Endometrial microvascular endothelial cells (primary cell): ENCODE measurements around the gene ETNK2. TPM values are rescaled to one million over a fixed set of nuclear protein-coding genes. Genes with fewer than 3 reads are reported as not detected.

Experiments used
- in situ Hi-C: cut with HindIII; loops from 2 replicates; pipeline ENCODE4 v1.10.0; 2017; ENCODE audit warnings: low sequenced_read_pairs, low pct_unique_long_range_greater_than_20kb; ENCODE audit errors: inconsistent ontology term
- total RNA-seq: library from RNA; depleted of rRNA; stranded (reverse); fragments of >200 nt; gene quantifications from one replicate; pipeline ENCODE4 v1.2.3, GENCODE V29; 2015; ENCODE audit errors: inconsistent ontology term

Gene ETNK2, protein sequence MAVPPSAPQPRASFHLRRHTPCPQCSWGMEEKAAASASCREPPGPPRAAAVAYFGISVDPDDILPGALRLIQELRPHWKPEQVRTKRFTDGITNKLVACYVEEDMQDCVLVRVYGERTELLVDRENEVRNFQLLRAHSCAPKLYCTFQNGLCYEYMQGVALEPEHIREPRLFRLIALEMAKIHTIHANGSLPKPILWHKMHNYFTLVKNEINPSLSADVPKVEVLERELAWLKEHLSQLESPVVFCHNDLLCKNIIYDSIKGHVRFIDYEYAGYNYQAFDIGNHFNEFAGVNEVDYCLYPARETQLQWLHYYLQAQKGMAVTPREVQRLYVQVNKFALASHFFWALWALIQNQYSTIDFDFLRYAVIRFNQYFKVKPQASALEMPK
- total RNA-seq = 8.5 TPM

DNA sequence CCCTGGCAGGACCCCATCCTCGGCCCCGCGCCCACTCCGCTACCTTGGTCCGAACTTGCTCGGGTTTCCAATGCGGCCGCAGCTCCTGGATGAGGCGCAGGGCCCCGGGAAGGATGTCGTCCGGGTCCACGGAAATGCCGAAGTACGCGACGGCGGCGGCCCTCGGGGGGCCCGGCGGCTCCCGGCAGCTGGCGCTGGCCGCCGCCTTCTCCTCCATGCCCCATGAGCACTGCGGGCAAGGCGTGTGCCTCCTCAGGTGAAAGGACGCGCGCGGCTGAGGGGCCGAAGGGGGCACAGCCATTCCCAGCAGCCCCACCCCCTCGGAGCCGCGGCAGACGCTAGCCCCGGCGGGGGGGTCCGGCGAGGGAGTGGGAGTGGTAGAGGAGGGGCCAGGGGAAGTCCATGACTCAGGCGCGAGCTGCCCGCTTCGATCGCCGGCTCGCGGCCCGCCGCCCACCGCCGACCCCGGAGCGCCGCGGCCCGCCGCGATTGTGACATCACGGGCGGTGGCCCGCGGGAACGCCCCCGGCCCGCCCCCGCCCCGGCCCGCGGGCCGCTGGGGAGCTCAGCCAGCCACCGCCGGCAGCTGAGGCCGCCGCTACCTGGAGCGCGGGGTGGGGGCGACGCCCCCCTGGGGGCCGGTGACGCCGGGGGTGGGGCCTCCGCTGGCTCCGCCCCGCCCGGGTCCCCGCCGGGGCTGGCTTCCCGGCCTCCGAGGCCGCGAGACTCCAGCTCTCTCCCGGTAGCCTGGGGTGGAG, at the start of gene ETNK2:
Gene ETNK2 (minus strand): TSS at position 493 of the 758 bp plus-strand sequence. CDS start 192 bp downstream, at position 301.
- in situ Hi-C loops = no loop called here

DNA sequence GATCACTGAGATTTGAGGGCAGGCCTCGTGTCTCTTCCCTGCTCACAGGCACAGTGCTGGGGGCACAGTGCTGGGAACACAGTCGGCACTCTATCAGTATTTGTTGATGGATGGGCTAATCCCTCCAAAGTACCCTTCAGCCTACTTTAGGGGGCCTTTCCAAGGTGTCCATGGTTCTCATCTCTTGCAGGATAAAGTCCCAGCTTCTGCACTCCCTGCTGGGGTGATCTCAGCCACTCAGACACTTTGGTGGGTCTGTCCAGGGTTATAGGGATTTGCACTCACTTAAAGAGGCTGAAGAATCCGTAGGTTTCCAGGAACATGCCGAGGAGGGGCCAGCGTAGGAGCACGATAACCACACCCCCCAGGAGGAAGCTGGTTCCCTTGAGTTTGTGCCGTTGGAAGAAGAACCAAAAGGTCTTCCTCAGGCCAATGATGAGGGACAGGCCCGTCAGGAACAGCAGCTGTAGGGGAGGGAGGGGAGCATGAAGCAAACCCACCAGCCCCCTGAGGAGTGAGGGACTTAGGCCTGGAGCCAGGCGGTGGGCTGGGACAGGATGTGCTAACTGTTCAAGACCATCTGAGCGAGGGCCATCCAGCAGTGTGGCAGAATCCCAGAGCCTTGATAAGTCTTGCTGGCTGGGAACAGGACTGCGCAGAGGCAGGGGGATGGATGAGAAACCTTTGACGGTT, 49.6 kb upstream of the ETNK2 start:
- in situ Hi-C loops = no loop called here

DNA sequence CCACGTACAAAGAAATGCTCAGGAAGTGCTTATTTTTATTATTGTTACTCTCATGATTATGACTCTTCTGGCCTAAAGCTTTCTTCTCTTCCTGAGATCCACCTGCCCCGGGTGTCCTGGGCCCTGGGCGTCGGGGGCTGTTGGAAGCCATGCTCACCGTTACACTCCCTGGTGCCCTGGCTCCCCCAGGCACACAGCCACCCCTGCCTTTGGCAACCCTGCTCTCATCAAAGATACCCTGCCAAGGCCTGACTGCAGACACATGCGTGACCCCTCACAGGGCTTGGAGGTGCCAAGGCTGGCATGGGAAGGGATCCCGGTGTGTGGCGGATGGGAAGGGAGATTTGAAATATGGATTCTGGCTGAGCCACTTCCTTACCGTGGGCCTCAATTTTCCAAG, 47.7 kb upstream of the ETNK2 start:
- in situ Hi-C loops = no loop called here

DNA sequence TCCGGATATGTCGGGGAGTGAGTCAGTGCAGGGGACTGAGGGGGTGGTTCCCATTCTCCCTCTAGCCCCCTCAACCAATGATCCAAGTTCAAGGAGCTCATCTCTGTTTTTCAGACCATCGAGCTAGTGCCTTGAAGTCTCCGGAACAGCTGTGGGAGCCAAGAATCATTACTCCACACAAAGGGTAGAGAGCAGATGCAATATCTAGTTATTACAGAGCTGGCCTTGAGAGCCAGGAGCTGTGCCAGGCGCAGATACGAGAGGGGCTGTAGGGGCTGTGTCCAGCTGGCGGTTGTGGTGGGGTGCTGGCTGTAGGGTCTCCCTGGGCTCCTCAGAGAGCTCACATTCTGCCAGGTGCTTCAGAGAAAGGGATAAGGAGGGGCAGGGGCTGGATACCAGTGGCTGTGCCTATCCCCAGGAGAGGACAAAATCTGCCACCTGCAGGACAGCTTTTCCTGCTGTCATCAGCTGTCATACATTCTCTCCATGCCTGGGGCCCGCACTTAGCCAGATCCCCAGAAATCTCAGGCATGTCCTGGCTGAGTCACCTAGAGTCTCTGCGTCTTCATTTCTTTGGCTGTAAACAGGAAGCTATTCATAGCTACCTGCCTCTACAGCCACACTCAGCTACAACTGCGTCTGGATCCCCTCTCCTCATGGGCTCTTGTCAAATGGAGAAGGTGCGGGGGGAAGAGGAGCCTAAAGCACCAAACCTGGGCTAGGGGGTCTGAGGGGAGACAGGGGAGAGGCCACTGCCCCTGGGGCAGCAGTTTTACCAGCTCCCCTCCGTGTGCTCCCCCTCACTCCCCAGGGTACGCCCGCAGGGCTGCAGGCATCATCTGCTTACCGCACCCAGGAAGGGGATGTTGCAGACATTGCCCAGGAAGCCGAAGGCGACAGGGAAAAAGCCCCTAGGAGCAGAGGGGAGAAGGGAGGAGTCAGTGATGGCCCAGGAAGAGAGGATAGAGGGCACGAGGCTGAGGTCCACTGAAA, 46.8 kb upstream of the ETNK2 start:
- in situ Hi-C loops = no loop called here

DNA sequence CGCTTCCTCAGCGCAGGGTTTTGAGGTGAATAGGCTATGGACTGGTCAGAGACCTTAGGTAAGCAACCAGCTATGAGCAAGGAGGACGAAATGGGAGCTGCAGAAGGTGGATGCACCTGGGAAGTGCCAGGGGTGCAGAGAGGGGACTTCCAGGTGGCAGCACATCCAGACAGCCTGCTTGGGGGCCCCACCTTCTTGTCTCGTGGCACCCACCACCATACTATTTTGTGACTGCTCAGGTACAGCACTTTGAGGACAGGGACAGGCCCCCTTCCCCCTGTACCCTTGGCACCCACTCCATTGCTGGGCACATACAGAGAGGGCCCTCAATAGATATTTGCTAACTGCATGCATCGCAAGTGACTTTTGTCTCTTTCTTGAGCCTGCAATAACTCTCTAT, 45.2 kb upstream of the ETNK2 start:
- in situ Hi-C loops = no loop called here

DNA sequence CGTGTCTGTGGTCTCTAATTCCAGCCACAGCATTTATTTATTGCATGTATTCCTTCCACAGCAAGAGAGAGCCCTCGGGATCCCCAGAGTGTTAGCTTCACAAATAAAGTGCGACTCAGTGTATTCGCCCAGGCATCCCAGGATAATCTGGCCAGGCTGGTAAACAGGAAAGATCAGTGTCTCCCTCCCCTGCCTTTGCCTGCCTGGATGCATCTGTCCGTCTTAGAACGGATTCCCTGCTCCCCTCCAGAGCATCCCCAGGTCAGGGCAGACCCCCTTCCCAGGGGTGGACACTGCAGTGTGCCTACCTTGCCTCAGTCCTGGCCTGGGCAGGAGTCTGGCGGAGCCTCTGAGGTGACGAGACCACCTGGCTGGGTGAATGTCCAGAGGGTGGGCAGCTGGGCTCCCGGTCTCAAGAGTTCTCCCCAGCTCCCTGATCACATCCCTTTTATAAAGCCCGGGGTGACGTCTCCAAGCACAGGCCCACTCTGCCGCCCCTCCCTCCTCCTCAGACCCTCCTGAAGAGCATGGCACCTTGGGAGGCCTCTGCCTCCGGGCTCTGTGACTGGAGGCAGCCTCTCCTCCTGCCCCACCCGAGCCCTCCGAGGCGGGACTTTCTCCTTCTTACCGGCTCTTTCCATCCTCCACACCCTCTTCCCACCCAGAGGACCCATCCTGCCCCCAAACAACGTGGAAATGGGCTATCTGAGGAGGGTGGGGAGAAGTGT, 44.4 kb upstream of the ETNK2 start, which contains the start of gene KISS1:
Gene KISS1 (minus strand): TSS at position 424 of the 728 bp plus-strand sequence. CDS start 3,615 bp downstream, outside the sequence.
- in situ Hi-C loops = no loop called here

DNA sequence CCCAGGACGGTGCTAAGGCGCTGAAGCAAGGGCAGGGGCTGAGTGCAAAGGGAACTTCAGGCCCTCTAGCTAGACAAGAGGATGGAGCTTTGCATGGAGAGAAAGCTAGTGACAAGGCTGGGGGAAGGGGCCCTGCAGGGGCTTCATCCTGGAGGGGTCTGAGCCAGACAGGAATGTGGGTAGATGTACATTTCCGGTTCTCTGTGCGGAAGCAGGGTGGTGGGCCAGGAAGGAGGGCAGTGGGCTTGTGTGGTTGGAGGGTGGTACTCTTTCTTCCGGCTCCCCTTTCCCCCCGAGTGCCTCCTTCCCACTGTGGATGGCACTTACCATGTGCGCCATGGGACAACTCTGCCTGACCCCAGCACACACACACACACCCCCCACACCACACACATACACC, 42.9 kb upstream of the ETNK2 start:
- in situ Hi-C loops = no loop called here

DNA sequence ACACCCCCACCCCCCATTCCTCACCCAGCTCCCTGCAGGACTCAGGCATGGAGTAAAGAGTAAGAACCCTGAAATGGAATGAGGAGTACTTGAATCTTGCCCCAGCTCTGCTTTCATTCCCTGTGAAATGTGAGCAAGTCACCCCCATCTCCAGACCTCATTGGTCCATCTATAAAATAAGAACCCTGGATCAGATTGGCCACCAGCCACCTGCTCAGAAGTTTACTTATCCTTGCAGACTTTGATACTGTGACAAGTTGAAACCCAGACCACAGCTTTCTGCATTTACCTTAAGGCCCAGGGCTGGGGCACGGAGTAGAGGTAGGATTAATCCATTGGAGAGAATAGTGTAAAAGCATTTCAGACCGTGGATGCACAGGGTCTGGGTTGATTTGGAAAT, 42.2 kb upstream of the ETNK2 start:
- in situ Hi-C loops = no loop called here

DNA sequence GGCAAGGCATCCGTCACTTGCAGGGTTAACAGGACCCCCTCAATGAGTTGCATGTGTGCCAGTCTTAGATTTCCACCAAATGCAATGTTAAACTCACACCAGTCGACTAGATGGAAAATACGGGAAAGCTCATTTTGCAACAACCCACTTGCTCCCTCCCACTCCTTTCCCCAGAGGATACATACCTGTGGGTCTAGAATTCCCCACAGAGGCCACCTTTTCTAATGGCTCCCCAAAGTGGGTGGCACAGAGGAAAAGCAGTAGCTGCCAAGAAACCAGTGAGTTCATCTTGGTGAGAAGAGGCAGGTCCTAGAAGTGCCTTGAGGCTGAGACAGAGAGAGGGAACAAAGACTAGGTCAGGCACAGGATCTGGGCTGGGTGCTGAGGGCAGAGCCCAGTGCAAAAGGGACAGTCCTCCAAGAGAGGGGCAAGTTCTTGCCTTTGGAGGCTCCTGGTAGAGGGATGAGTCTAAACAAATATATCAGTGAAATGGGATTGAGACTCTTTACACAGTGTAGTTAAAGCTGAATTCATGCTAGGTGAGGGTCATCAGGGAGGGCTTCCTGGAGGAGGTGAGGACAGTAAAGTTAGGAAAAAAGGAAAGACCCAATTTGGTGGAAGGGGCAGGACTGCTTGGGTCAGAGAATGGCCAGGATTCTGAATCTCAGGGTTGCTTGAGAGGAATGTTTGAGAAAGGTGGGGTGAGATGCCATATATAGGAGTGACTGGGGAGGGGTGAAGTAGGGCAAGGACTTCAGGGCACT, 40.9 kb upstream of the ETNK2 start:
- in situ Hi-C loops = no loop called here

DNA sequence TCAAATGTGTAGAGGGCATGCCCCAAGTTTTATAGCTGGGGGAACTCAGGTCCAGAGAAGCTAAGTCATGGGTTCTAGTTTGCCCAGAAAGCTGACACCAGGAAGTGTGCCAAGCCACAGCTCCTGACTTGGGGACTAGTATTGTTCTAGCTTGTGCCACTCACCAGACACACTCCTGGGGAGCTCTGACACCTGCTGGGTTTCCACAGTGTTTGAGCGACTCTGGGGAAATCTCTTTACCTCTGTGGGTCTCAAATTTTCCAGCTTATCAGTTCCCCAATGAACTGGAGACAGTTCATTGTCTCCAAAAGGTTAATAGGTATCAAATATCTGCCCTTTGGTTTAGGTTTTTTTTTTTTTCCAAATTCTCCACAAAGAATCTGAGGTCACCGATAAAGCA, 40.2 kb upstream of the ETNK2 start:
- in situ Hi-C loops = no loop called here

DNA sequence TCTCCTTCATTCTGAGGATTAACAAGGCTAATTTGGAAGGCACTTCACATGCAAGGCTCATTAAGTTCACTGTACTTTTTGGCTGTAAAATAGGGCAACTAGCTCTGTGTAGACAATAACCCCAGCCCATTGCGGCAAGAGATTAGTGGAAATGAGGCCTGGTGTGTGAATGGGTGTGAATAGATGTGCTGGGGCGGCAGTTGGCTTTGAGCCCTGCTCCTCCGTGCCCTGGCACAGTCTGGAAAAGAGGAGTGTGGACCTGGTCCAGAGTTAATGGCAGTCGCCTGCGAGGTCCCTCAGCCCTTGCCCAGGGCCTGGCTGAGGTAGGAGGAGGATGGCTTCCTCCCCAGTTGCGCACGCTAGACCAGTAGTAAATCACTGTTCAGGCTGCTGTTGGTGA, 39.6 kb upstream of the ETNK2 start:
- in situ Hi-C loops = no loop called here

DNA sequence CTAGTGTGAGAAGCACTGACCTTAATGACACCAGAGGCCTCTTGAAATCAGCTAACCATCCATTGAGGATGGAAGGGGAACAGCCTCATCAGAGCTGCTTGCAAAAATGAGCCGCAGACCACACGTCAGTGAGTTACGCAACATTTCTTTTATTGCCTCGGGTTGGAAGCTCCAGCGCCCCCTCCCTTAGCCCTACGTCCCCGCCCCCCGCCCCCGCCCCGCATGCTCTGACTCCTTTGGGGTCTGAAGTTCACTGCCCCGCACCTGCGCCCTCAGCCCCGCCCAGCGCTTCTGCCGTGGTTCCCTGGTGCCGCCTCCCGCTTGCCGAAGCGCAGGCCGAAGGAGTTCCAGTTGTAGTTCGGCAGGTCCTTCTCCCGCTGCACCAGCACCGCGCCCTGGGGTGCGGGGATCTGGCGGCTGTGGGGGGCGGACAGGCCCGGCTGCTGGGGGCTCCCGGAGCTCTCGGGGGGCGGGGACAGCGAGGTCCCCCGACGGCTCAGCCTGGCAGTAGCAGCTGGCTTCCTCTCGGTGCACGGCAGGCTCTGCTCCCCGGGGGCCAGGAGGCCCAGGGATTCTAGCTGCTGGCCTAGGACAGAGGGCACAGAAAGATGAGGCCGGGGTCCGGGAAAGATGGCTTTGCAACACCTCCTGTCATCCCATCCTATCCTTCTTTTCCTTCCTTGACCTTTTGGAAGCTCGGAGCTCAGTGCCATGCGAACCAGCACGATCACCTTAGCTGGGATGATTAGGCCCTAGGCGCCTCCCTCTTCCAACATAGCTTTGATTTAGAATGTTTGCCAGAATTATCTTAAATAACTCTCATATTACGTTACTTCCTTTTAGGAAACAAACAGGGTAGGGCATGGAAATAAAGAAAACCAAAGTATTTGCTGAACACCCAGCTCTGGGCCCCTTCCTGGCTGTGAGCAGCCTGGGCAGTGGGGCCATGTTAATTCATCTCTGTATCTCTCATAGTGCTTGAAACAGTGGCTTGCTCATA, 38.7 kb upstream of the ETNK2 start:
- in situ Hi-C loops = no loop called here

DNA sequence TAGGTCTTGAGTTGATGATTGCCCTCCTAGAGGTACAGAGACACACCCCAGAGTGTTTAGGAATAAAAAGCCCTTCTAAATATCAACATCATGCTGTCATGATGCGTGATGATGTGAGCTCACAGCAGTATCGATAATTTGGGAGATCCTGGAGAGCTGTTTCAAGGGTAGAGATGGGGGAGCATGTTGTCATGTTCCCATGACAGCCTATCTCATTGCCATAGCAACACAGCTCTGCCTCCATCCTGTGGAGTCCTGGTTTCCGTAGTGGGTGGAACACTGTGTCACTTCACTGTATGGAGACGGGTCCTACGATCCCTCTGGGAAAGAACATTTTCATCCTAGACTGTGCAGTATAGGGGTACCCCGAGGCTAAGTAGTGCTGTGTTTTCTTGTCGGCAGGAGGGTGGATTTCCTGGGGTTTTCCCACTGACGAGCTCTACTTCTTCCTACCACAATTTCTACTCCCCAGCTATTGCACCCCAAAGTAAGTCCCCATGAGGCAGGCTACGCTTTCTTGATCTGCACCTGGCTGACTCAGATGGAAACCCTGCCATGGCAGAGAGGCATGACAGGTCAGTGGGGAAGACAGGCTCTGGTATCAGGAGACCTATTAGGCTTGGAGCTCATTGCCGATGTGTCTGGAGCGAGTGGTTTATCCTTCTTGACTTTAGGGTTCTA, 37.3 kb upstream of the ETNK2 start:
- in situ Hi-C loops = no loop called here

DNA sequence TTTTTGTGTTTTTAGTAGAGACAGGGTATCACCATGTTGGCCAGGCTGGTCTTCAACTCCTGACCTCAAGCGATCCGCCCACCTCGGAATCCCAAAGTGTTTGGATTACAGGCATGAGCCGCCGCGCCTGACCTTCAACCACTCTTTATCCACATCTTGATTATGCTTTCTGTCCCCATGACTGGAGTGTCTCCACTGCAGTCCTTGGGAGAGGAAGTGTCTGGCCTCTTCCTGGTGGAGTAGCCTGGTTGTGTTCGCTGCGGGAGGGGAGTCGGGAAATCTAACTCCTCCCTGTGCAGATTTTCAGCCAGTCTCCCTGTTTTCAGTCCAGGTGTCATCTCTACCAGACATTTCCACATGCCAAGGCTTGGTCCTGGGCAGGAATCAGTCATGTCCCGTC, 34.8 kb upstream of the ETNK2 start:
- in situ Hi-C loops = no loop called here

DNA sequence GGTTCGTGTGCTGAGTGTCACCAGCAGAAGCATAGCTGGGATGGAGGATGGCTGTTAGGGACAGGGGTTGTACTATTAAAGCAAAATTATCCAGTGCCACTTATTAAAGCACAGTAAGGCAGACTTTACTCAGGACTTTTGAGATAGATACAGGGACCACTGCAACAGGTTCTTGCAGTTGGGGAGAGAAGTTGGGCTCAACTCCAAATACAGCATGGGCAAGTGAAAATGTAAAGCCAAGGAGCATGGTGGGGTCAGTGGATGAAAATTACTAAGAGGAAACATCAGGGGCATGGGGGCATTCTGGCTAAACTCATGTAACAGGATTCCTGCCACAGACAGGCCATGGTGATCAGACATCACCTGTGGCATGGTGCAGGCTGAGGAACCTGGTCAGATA, 29.3 kb upstream of the ETNK2 start:
- in situ Hi-C loops = no loop called here

DNA sequence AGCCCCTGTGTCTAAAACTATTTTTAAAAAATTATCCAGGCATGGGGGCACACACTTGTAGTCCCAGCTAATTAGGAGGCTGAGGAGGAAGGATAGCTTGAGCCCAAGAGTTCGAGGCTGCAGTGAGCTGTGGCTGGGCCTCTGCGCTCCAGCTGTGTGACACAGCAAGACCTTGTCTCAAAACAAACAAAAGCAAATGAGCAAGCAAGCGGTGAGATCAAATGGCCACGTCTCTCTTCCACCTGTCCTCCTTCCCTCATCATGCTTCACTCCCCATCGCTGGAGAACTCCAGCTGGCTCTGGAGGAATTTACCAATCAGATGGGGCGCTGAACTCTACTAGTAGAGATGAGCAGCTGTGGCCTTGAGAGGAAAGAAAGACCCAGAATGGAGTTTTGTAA, 28.3 kb upstream of the ETNK2 start:
- in situ Hi-C loops = no loop called here
